PC-9 (cell line): ENCODE data around the gene KIF26B. TPM values are rescaled to one million over a fixed set of nuclear protein-coding genes. Genes with fewer than 3 reads are reported as not detected.

Experiments used
- BruUV-seq: library from RNA; stranded (reverse); fragments of 400-500 nt; replicated peaks from 2 replicates; lab custom pipeline; 2021; lab: Mats Ljungman, UMichigan
- CTCF ChIA-PET: fragments of 300-600 bp; sonication (Branson Sonifier 250); formaldehyde crosslinking; loops from one replicate; lab custom pipeline; 2022; ENCODE audit warnings: antibody characterized with exemption; lab: Charles Lee
- POLR2A ChIA-PET: fragments of 300-600 bp; sonication (Branson Sonifier 250); formaldehyde crosslinking; loops from one replicate; lab custom pipeline; 2022; ENCODE audit warnings: antibody characterized with exemption; ENCODE audit not compliant: unreplicated experiment; lab: Charles Lee
- DNase-seq, 2 experiments: peaks; one replicate each; pipeline versions ENCODE4 v3.0.0 to v3.0.0-alpha.2; 2015 to 2022; ENCODE audit warnings: mixed read lengths in 1 of 2
- H2AFZ ChIP-seq: fragments of 200-600 bp; sonication (generic); 2 replicates; pipeline ENCODE4 v1.8.1; 2017; ENCODE audit warnings: antibody characterized with exemption
- H3F3A ChIP-seq: fragments of 200-600 bp; sonication (generic); 2 replicates; pipeline ENCODE4 v1.8.1; 2017; ENCODE audit warnings: antibody characterized with exemption, mild to moderate bottlenecking, low read depth; ENCODE audit not compliant: insufficient read depth
- H3K27ac ChIP-seq: fragments of 200-600 bp; sonication (generic); 2 replicates; pipeline ENCODE4 v1.6.1; 2016; ENCODE audit warnings: mixed run types
- H3K27me3 ChIP-seq: fragments of 200-600 bp; sonication (generic); 2 replicates; pipeline ENCODE4 v1.6.1; 2016; ENCODE audit warnings: low read depth, mixed run types; ENCODE audit not compliant: insufficient read depth
- H3K36me3 ChIP-seq: fragments of 200-600 bp; sonication (generic); 2 replicates; pipeline ENCODE4 v1.6.1; 2016; ENCODE audit warnings: low read depth, mixed run types
- H3K4me1 ChIP-seq: fragments of 200-600 bp; sonication (generic); replicated peaks from 2 replicates; pipeline ENCODE4 v1.6.1; 2016; ENCODE audit warnings: mixed run types; ENCODE audit not compliant: insufficient read depth
- H3K4me2 ChIP-seq: fragments of 200-600 bp; sonication (generic); 2 replicates; pipeline ENCODE4 v1.6.1; 2017; ENCODE audit warnings: mixed run types
- H3K4me3 ChIP-seq: fragments of 200-600 bp; sonication (generic); 2 replicates; pipeline ENCODE4 v1.6.1; 2016; ENCODE audit warnings: mixed run types
- H3K79me2 ChIP-seq: fragments of 200-600 bp; sonication (generic); 2 replicates; pipeline ENCODE4 v1.6.1; 2017; ENCODE audit warnings: low read depth, mixed run types
- H3K9me2 ChIP-seq: fragments of 200-600 bp; sonication (generic); 2 replicates; pipeline ENCODE4 v1.8.1; 2017; ENCODE audit warnings: mild to moderate bottlenecking; ENCODE audit not compliant: insufficient read depth
- H3K9me3 ChIP-seq: fragments of 200-600 bp; sonication (generic); 2 replicates; pipeline ENCODE4 v1.8.1; 2016; ENCODE audit warnings: low read depth; ENCODE audit not compliant: insufficient read depth
- H4K20me1 ChIP-seq: fragments of 200-600 bp; sonication (generic); 2 replicates; pipeline ENCODE4 v1.8.1; 2017; ENCODE audit not compliant: insufficient read depth
- EZH2 ChIP-seq: fragments of 200-600 bp; sonication (generic); IDR thresholded peaks from 2 replicates; pipeline ENCODE4 v1.8.0; 2017; ENCODE audit warnings: antibody characterized with exemption, low read depth
- intact Hi-C: fragments of 100-400 bp; cut with micrococcal nuclease; formaldehyde crosslinking; loops from one replicate; pipeline ENCODE4 v1.10.0; 2022; ENCODE audit not compliant: unreplicated experiment
- total RNA-seq: library from RNA; stranded (reverse); gene quantifications from 2 replicates; pipeline ENCODE4 v1.2.3, GENCODE V29; 2021
- TF ChIP-seq, protein P1 (sequence below): fragments of 200-600 bp; sonication (generic); conservative IDR thresholded peaks from 2 replicates; pipeline ENCODE4 v1.6.1; 2017; ENCODE audit warnings: mixed run types, antibody characterized with exemption, mild to moderate bottlenecking, moderate library complexity

Gene KIF26B
- total RNA-seq, 1 experiment from 2014 or later = 0.11 TPM

DNA sequence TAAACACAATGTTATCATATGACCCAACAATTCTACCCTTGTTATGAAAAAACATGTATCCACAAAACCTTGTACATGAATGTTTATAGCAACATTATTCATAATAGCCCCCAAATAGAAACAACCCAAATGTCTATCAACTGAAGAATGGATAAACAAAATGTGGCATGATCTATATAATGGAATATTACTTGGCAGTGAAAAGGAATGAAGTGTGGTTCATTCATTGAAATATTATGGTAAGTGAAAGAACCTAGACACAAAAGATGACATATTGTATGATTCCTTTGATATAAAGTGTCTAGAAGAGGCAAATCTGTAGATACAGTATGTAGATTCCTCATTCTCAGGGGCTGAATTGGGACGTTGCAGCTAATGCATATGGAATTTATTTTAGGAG lies 151.2 kb downstream of the KIF26B start:
- DNase-seq = no peak
- Histone ChIP-seq H3K4me3 (no peak overlapping the region), H2AFZ (no peak overlapping the region), H3K9me2 (no peaks in the 10 kb centered on the region), H4K20me1 (no peaks in the 10 kb centered on the region), H3K27ac (no peak overlapping the region), H3K79me2 (no peaks in the 10 kb centered on the region), H3K36me3 (no peaks in the 10 kb centered on the region), H3K9me3 (no peaks in the 10 kb centered on the region), H3K27me3 (peaks cover 64% of the 10 kb centered on the region), H3F3A (no peaks in the 10 kb centered on the region), H3K4me1 (no peaks in the 10 kb centered on the region), H3K4me2 (no peak overlapping the region)
- TF ChIP-seq, protein P1, sequence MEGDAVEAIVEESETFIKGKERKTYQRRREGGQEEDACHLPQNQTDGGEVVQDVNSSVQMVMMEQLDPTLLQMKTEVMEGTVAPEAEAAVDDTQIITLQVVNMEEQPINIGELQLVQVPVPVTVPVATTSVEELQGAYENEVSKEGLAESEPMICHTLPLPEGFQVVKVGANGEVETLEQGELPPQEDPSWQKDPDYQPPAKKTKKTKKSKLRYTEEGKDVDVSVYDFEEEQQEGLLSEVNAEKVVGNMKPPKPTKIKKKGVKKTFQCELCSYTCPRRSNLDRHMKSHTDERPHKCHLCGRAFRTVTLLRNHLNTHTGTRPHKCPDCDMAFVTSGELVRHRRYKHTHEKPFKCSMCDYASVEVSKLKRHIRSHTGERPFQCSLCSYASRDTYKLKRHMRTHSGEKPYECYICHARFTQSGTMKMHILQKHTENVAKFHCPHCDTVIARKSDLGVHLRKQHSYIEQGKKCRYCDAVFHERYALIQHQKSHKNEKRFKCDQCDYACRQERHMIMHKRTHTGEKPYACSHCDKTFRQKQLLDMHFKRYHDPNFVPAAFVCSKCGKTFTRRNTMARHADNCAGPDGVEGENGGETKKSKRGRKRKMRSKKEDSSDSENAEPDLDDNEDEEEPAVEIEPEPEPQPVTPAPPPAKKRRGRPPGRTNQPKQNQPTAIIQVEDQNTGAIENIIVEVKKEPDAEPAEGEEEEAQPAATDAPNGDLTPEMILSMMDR = no peak
- no peak for TF ChIP-seq EZH2
- CTCF ChIA-PET = no interaction called here
- no TSS peak for BruUV-seq
- POLR2A ChIA-PET = no interaction called here
- intact Hi-C loops = no loop called here

DNA sequence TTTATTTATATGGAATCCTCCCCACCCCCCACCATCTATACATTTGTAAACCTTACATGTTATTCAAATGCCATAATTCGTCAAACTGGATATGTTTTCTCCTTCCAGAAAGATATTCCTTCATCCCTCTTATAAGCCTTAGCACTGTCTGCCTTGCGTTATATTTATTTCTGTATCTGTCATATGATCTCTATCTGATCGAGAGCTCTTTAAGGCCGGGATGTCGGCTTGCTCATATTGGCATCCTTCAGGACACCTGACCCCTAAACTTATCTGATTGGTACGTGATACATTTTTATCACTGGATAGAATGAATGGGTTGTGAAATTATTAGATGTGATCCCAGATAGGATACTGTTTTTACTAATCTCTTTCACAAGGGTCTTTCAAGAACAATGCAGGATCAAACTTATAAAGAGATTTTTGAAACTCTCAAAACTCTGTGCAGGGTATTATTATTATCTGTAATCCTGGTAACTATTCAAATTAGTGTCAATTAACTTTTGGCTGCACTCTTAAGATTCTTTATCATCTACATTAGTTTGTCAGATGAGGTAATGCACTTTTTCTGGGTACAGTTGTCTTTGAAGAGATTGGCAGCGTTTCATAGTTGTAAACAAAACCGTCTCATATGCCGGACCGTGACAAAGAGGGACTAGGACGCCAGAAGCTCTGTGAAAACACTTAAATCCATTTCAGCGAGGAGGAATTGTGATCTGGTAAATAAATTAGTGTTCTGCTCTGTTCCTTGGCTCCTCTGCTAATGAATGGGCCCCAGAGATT lies 152.0 kb downstream of the KIF26B start:
- no peaks in the 10 kb centered on the region for H4K20me1 ChIP-seq
- intact Hi-C loops = no loop called here
- ChIA-PET CTCF (no interaction called here), POLR2A (no interaction called here)
- H3F3A ChIP-seq = no peaks in the 10 kb centered on the region
- H3K36me3 ChIP-seq = no peaks in the 10 kb centered on the region
- no peak overlapping the region for H3K27ac ChIP-seq
- DNase-seq = no peak
- TF ChIP-seq EZH2 = no peak
- TF ChIP-seq, protein P1 = no peak
- BruUV-seq = no TSS peak
- H3K4me3 ChIP-seq = no peak overlapping the region
- no peak overlapping the region for H3K4me2 ChIP-seq
- H3K9me2 ChIP-seq = no peaks in the 10 kb centered on the region
- no peaks in the 10 kb centered on the region for H3K4me1 ChIP-seq
- no peaks in the 10 kb centered on the region for H3K79me2 ChIP-seq
- peaks cover 62% of the 10 kb centered on the region for H3K27me3 ChIP-seq
- no peaks in the 10 kb centered on the region for H3K9me3 ChIP-seq
- H2AFZ ChIP-seq = no peak overlapping the region

DNA sequence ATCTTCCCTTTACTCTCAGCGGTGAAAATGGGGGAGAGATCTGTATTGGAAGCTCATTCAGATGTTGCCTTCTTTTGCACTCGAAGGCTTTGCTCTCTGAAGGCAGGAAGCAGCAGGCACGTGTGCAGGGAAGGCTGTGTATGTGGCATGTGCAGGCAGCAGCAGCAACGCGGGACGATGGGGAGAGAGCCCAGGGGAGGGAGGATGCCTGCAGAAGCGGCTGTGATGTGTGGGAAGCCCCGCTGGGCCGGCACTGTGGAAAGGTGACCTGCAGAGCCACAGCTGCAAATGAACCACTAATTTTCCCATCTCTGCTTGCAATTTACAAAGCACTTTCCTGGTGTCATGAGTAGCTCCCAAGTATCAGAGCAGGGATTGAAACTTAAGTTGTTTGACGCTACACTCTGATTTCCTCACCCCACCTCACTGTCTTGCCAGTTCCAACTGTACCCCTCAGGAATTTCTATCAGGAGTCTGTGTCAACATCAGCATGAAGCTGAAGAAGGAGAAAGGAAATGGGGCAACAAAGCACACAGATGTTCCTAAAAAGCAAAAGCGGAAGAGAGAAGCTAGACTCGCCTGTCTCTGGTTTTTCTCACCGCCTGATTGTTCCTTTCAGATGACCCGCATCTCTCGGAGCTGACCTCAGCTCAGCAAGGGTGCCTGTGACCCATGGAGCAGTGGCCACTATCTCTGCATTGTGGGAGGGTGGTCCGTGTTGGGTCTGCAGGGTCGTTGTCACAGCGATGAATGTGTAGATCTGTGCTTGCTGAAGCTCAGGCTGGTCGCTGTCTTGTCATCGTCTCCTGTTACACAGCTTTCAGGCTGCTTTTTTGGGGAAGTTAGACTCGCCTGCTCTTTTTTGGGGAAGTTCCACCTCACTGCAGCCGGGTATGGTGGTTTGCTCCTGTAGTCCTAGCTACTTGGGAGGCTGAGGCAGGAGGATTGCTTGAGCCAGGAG lies 156.1 kb downstream of the KIF26B start:
- no peak for TF ChIP-seq EZH2
- TF ChIP-seq, protein P1 = no peak
- intact Hi-C loops = no loop called here
- CTCF ChIA-PET = interaction anchor here (0.6 kb wide), 1 partner anchor 901 kb away, joined by 5 read pairs; no protein-coding TSS in a partner anchor

More for the DNA sequence above, 156.1 kb downstream of the KIF26B start:
- no peak overlapping the region for H3K4me3 ChIP-seq
- H3K9me3 ChIP-seq = no peaks in the 10 kb centered on the region
- no TSS peak for BruUV-seq
- H3F3A ChIP-seq = no peaks in the 10 kb centered on the region
- POLR2A ChIA-PET = no interaction called here
- H2AFZ ChIP-seq = no peak overlapping the region
- DNase-seq = no peak
- H4K20me1 ChIP-seq = no peaks in the 10 kb centered on the region
- H3K79me2 ChIP-seq = no peaks in the 10 kb centered on the region
- no peak overlapping the region for H3K27ac ChIP-seq
- no peaks in the 10 kb centered on the region for H3K9me2 ChIP-seq
- no peaks in the 10 kb centered on the region for H3K4me1 ChIP-seq
- no peak overlapping the region for H3K4me2 ChIP-seq
- H3K27me3 ChIP-seq = peaks cover 82% of the 10 kb centered on the region
- H3K36me3 ChIP-seq = no peaks in the 10 kb centered on the region
